Measurements from ENCODE around the gene SIGLEC5. TPM values are rescaled to one million over a fixed set of nuclear protein-coding genes. Genes with fewer than 3 reads are reported as not detected.

The SIGLEC5 gene
- total RNA-seq, 1 experiment from 2014 or later = not detected

GRCh38 chr19:51653162-51653561 lies 23.0 kb upstream of the SIGLEC5 start:
- H2AFZ ChIP-seq = no peak overlapping the region
- no peaks in the 10 kb centered on the region for H3F3A ChIP-seq (ENCODE audit: insufficient read depth, low read depth)
- no peaks in the 10 kb centered on the region for H4K20me1 ChIP-seq (ENCODE audit: insufficient read depth)
- peaks cover 56% of the 10 kb centered on the region for H3K27me3 ChIP-seq (ENCODE audit: insufficient read depth, low read depth)
- DNase-seq = no peak
- ChIA-PET POLR2A (ENCODE audit: unreplicated experiment) (no interaction called here), CTCF (no interaction called here)
- TF ChIP-seq, protein P1, sequence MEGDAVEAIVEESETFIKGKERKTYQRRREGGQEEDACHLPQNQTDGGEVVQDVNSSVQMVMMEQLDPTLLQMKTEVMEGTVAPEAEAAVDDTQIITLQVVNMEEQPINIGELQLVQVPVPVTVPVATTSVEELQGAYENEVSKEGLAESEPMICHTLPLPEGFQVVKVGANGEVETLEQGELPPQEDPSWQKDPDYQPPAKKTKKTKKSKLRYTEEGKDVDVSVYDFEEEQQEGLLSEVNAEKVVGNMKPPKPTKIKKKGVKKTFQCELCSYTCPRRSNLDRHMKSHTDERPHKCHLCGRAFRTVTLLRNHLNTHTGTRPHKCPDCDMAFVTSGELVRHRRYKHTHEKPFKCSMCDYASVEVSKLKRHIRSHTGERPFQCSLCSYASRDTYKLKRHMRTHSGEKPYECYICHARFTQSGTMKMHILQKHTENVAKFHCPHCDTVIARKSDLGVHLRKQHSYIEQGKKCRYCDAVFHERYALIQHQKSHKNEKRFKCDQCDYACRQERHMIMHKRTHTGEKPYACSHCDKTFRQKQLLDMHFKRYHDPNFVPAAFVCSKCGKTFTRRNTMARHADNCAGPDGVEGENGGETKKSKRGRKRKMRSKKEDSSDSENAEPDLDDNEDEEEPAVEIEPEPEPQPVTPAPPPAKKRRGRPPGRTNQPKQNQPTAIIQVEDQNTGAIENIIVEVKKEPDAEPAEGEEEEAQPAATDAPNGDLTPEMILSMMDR (conservative IDR thresholded peaks at IDR 0.05) = no peak
- no peak for TF ChIP-seq EZH2 (IDR thresholded peaks at IDR 0.05; ENCODE audit: low read depth)
- no peak overlapping the region for H3K27ac ChIP-seq
- H3K9me2 ChIP-seq (ENCODE audit: insufficient read depth) = no peaks in the 10 kb centered on the region
- no peak overlapping the region for H3K4me3 ChIP-seq
- H3K9me3 ChIP-seq (ENCODE audit: insufficient read depth, low read depth) = no peaks in the 10 kb centered on the region
- H3K4me2 ChIP-seq = no peak overlapping the region
- H3K79me2 ChIP-seq (ENCODE audit: low read depth) = no peaks in the 10 kb centered on the region
- no peaks in the 10 kb centered on the region for H3K36me3 ChIP-seq (ENCODE audit: low read depth)
- H3K4me1 ChIP-seq (replicated peaks; ENCODE audit: insufficient read depth) = no peaks in the 10 kb centered on the region
- intact Hi-C loops (cut with micrococcal nuclease; ENCODE audit: unreplicated experiment) = loop anchor here (10.0 kb wide), 1 partner anchor 228 kb away; no protein-coding TSS in a partner anchor
- BruUV-seq (replicated peaks) = no TSS peak

DNA sequence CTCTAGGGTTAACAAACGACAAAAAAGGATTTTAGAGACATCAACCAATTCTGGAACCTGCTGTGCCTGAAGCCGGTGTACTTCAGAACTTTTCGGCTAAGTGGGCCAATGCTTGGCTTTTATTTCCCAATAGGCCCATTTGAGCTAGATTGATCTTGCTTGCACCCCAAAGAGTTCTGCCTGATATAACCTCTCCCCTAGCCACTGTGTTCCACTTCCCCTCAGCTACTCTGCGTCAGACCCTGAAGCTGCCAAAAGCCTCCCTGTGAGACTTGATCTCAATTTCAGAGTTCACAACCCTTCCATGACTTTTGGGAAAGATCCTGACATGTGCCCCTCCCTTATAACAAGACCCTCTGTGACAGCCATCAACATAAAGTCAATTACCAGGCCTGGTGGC lies 22.1 kb upstream of the SIGLEC5 start:
- Histone ChIP-seq H3F3A (ENCODE audit: insufficient read depth, low read depth) (no peaks in the 10 kb centered on the region), H3K27ac (no peak overlapping the region), H3K27me3 (ENCODE audit: insufficient read depth, low read depth) (peaks cover 55% of the 10 kb centered on the region), H2AFZ (no peak overlapping the region), H3K9me3 (ENCODE audit: insufficient read depth, low read depth) (no peaks in the 10 kb centered on the region), H3K36me3 (ENCODE audit: low read depth) (no peaks in the 10 kb centered on the region), H3K4me1 (replicated peaks; ENCODE audit: insufficient read depth) (no peaks in the 10 kb centered on the region), H3K9me2 (ENCODE audit: insufficient read depth) (no peaks in the 10 kb centered on the region), H3K4me2 (no peak overlapping the region), H4K20me1 (ENCODE audit: insufficient read depth) (no peaks in the 10 kb centered on the region), H3K79me2 (ENCODE audit: low read depth) (no peaks in the 10 kb centered on the region), H3K4me3 (no peak overlapping the region)
- intact Hi-C loops (cut with micrococcal nuclease; ENCODE audit: unreplicated experiment) = loop anchor here (10.0 kb wide), 1 partner anchor 227 kb away; no protein-coding TSS in a partner anchor
- ChIA-PET CTCF (no interaction called here), POLR2A (ENCODE audit: unreplicated experiment) (no interaction called here)
- BruUV-seq (replicated peaks) = no TSS peak
- DNase-seq = no peak
- TF ChIP-seq, protein P1 (conservative IDR thresholded peaks at IDR 0.05) = no peak
- TF ChIP-seq EZH2 (IDR thresholded peaks at IDR 0.05; ENCODE audit: low read depth) = no peak

GRCh38 chr19:51651216-51651846 lies 21.1 kb upstream of the SIGLEC5 start:
- Histone ChIP-seq H3K27me3 (ENCODE audit: insufficient read depth, low read depth) (peaks cover 60% of the 10 kb centered on the region), H3K4me2 (no peak overlapping the region)
- TF ChIP-seq, protein P1 (conservative IDR thresholded peaks at IDR 0.05) = no peak
- TF ChIP-seq EZH2 (IDR thresholded peaks at IDR 0.05; ENCODE audit: low read depth) = no peak

More at GRCh38 chr19:51651216-51651846, 21.1 kb upstream of the SIGLEC5 start:
- Histone ChIP-seq H3K9me3 (ENCODE audit: insufficient read depth, low read depth) (no peaks in the 10 kb centered on the region), H3K27ac (no peak overlapping the region), H3K36me3 (ENCODE audit: low read depth) (no peaks in the 10 kb centered on the region), H3F3A (ENCODE audit: insufficient read depth, low read depth) (no peaks in the 10 kb centered on the region), H3K4me3 (no peak overlapping the region), H3K79me2 (ENCODE audit: low read depth) (no peaks in the 10 kb centered on the region), H3K9me2 (ENCODE audit: insufficient read depth) (no peaks in the 10 kb centered on the region), H2AFZ (no peak overlapping the region), H4K20me1 (ENCODE audit: insufficient read depth) (no peaks in the 10 kb centered on the region), H3K4me1 (replicated peaks; ENCODE audit: insufficient read depth) (no peaks in the 10 kb centered on the region)
- ChIA-PET POLR2A (ENCODE audit: unreplicated experiment) (no interaction called here), CTCF (no interaction called here)
- no TSS peak for BruUV-seq (replicated peaks)
- intact Hi-C loops (cut with micrococcal nuclease; ENCODE audit: unreplicated experiment) = loop anchor here (10.0 kb wide), 1 partner anchor 227 kb away; no protein-coding TSS in a partner anchor
- no peak for DNase-seq
